Measurements from ENCODE around the gene DNAAF1. TPM values are rescaled to one million over a fixed set of nuclear protein-coding genes. Genes with fewer than 3 reads are reported as not detected.
"Not testable (repeated sequence)": the region's sequence is repeated elsewhere in the genome, so short reads cannot be mapped to it uniquely, and the experiment has no call there.

The DNAAF1 gene
- total RNA-seq, 1 donor from 2014 or later = 0.18 TPM

DNA sequence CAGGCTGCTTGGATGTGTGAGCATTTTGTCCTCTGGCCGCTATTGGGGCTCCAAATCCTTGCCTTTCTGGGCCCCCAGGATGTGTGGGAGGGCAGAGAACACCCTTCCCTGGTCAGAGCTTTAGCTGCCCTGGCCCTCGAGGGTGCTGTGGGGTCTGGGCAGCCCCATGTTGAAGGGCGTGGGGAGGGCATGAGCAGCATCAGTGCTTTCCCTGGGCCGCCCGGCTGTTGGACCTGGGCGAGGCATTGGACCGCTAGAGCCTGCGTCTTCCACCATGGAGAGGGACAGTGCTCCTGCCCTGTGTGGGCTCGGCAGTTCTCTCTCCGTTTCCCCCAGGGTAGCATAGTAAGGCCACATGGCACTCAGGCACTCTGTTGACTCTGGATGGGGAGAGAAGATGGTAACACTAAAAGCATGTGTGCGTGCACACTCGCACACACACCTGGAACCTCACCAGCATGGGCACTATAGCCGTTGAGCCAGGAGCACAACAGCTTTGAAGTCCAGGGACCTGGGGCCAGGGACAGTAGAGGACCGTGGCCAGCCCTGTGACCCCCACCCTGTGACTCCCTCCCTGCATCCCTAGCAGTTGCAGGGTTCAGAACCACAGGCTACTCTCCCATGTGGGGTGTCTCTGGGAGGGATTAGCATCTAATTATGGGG lies 52.5 kb downstream of the DNAAF1 start:
- Mint-ChIP-seq H3K4me1 (ENCODE audit: unreplicated experiment) (peaks cover 17% of the 10 kb centered on the region), H3K4me3 (ENCODE audit: unreplicated experiment) (no peak overlapping the region), H3K9me3 (ENCODE audit: unreplicated experiment) (no peaks in the 10 kb centered on the region), H3K27ac (ENCODE audit: unreplicated experiment) (no peak overlapping the region), H3K36me3 (ENCODE audit: low read depth, unreplicated experiment) (no peaks in the 10 kb centered on the region), H3K27me3 (ENCODE audit: unreplicated experiment) (peaks cover 4% of the 10 kb centered on the region)
- TF ChIP-seq, protein P1, sequence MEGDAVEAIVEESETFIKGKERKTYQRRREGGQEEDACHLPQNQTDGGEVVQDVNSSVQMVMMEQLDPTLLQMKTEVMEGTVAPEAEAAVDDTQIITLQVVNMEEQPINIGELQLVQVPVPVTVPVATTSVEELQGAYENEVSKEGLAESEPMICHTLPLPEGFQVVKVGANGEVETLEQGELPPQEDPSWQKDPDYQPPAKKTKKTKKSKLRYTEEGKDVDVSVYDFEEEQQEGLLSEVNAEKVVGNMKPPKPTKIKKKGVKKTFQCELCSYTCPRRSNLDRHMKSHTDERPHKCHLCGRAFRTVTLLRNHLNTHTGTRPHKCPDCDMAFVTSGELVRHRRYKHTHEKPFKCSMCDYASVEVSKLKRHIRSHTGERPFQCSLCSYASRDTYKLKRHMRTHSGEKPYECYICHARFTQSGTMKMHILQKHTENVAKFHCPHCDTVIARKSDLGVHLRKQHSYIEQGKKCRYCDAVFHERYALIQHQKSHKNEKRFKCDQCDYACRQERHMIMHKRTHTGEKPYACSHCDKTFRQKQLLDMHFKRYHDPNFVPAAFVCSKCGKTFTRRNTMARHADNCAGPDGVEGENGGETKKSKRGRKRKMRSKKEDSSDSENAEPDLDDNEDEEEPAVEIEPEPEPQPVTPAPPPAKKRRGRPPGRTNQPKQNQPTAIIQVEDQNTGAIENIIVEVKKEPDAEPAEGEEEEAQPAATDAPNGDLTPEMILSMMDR (IDR thresholded peaks at IDR 0.05; ENCODE audit: unreplicated experiment) = no peak
- DNase-seq (ENCODE audit: low spot score) = no peak

DNA sequence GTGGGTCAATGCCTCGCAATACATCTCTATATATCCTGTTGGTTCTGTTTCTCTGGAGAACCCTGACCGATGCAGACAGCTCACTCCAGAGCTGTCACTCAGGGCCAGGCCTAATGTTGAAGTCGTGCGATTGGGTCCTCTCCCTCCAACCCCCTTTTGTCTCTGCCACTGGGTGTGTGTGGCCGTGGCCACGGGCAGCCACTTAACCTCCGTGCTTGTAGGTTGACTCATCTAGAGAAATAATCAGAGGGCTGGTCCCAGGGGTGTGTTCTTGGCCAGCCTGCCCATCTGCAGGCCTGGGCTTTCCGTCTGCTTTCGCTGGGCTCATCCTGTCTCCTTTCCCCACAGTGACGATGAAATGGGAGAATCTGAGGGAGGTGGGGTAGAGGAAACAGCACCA lies 53.3 kb downstream of the DNAAF1 start:
- Mint-ChIP-seq H3K9me3 (ENCODE audit: unreplicated experiment) (no peaks in the 10 kb centered on the region), H3K36me3 (ENCODE audit: low read depth, unreplicated experiment) (no peaks in the 10 kb centered on the region), H3K4me3 (ENCODE audit: unreplicated experiment) (no peak overlapping the region), H3K27ac (ENCODE audit: unreplicated experiment) (no peak overlapping the region), H3K4me1 (ENCODE audit: unreplicated experiment) (peaks cover 12% of the 10 kb centered on the region), H3K27me3 (ENCODE audit: unreplicated experiment) (peaks cover 4% of the 10 kb centered on the region)
- TF ChIP-seq, protein P1 (IDR thresholded peaks at IDR 0.05; ENCODE audit: unreplicated experiment) = no peak
- DNase-seq (ENCODE audit: low spot score) = no peak

DNA sequence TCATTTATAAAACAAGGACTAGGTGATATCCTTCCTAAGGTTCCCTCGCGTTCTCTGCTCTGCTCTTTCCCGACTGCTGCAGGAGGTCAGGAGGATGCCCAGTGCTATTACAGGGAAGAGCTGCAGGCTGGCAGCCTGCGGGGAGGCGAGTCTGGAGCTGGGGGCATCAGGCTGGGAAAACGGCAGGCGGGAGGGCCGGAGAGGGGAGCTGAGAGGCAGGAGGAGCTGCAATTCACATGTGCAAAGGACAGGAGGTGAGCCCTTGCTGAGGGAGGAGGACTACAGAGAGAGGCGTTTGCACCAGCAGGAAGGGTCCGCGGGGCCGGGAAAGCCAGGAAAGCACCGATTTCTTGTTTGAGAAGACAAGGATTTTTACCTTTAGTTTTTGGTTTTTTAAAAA lies 54.0 kb downstream of the DNAAF1 start:
- Mint-ChIP-seq H3K27ac (ENCODE audit: unreplicated experiment) (no peak overlapping the region), H3K4me1 (ENCODE audit: unreplicated experiment) (peaks cover 5% of the 10 kb centered on the region), H3K36me3 (ENCODE audit: low read depth, unreplicated experiment) (no peaks in the 10 kb centered on the region)

DNA sequence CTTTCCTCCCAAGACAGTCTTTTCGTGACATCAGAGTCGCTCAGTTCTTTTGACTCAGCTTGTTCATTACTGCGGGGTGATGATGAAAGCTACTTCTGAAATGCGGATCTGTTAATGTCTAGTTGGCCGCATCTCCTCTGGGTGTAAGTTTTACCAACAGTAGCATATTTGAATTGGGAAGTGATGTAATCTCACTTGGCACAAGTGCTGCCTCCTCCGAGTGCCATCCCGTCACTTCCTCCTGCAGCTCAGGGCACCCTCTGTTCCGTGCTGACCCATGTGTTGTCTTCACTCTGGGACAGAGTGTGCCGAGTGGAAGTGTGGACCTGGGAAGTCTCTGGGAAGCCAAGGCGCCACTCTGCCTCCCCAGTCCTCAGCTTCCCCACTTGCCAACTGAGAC lies 54.8 kb downstream of the DNAAF1 start:
- no peak for DNase-seq (ENCODE audit: low spot score)
- TF ChIP-seq, protein P1 (IDR thresholded peaks at IDR 0.05; ENCODE audit: unreplicated experiment) = no peak
- H3K36me3 Mint-ChIP-seq (ENCODE audit: low read depth, unreplicated experiment) = no peaks in the 10 kb centered on the region
- no peak overlapping the region for H3K4me3 Mint-ChIP-seq (ENCODE audit: unreplicated experiment)
- H3K9me3 Mint-ChIP-seq (ENCODE audit: unreplicated experiment) = no peaks in the 10 kb centered on the region
- H3K27me3 Mint-ChIP-seq (ENCODE audit: unreplicated experiment) = peaks cover 4% of the 10 kb centered on the region
- H3K4me1 Mint-ChIP-seq (ENCODE audit: unreplicated experiment) = no peaks in the 10 kb centered on the region
- H3K27ac Mint-ChIP-seq (ENCODE audit: unreplicated experiment) = no peak overlapping the region

More for the DNA sequence above, 54.0 kb downstream of the DNAAF1 start:
- Mint-ChIP-seq H3K9me3 (ENCODE audit: unreplicated experiment) (no peaks in the 10 kb centered on the region), H3K4me3 (ENCODE audit: unreplicated experiment) (no peak overlapping the region), H3K27me3 (ENCODE audit: unreplicated experiment) (peaks cover 4% of the 10 kb centered on the region)
- no peak for DNase-seq (ENCODE audit: low spot score)
- TF ChIP-seq, protein P1 (IDR thresholded peaks at IDR 0.05; ENCODE audit: unreplicated experiment) = no peak

DNA sequence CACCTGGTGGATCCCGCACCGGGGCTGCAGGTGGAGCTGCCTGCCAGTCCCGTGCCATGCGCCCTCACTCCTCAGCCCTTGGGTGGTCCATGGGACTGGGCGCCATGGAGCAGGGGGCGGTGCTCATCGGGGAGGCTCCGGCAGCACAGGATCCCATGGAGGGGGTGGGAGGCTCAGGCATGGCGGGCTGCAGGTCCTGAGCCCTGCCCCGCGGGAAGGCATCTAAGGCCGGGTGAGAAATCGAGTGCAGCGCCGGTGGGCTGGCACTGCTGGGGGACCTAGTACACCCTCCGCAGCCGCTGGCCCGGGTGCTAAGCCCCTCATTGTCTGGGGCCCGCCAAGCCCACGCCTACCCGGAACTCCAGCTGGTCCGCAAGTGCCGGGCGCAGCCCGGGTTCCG lies 59.4 kb downstream of the DNAAF1 start:
- H3K4me3 Mint-ChIP-seq (ENCODE audit: unreplicated experiment); DNase-seq (ENCODE audit: low spot score); H3K4me1 Mint-ChIP-seq (ENCODE audit: unreplicated experiment); H3K27me3 Mint-ChIP-seq (ENCODE audit: unreplicated experiment); H3K9me3 Mint-ChIP-seq (ENCODE audit: unreplicated experiment); H3K36me3 Mint-ChIP-seq (ENCODE audit: low read depth, unreplicated experiment); H3K27ac Mint-ChIP-seq (ENCODE audit: unreplicated experiment): not testable (repeated sequence)

DNA sequence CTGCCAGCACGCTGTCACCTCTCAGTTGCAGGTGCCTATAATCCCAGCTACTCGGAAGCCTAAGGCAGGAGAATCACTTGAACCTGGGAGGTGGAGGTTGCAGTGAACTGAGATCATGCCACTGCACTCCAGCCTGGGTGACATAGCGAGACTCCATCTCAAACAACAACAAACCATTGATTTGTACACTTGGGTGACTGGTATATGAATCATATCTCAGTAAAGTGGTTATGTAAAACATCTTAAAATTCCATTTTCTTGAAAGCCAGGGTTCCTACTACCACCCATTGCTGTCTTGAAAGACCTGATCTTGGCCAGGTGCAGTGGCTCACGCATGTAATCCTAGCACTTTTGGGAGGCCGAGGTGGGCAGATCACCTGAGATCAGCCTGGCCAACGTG lies 60.0 kb downstream of the DNAAF1 start:
- H3K27me3 Mint-ChIP-seq (ENCODE audit: unreplicated experiment); H3K4me1 Mint-ChIP-seq (ENCODE audit: unreplicated experiment); H3K27ac Mint-ChIP-seq (ENCODE audit: unreplicated experiment); H3K4me3 Mint-ChIP-seq (ENCODE audit: unreplicated experiment); DNase-seq (ENCODE audit: low spot score); H3K36me3 Mint-ChIP-seq (ENCODE audit: low read depth, unreplicated experiment); H3K9me3 Mint-ChIP-seq (ENCODE audit: unreplicated experiment): not testable (repeated sequence)

All from endothelial cell (in vitro differentiated cells).